Eye (tissue), 1 donor: Measurements from ENCODE around the gene SGMS2.
"Not testable (repeated sequence)": the region's sequence is repeated elsewhere in the genome, so short reads cannot be mapped to it uniquely, and the experiment has no call there.

ENCODE experiments used
- DNase-seq: peaks from one replicate; pipeline ENCODE4 v3.0.0-alpha.2; 2015

SGMS2 gene

DNA sequence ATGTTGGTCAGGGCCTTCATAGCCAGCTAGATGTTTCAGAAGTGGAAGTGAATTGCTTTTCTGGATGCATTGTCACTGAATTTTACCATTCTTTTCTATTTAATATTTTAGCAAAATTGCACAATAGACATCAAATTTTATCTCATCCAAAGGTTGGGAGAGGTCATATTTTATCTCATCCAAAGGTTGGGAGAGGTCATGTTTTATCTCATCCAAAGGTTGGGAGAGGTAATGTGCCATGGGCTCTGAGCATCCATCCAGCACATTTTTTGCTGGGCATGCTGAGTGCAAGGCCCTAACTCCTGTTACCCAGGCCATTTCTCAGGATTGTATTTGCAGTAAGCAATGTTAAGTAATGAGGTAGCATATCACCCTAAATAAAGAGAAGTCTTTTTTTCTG, 91.9 kb downstream of the SGMS2 start:
- DNase-seq: no peak

DNA sequence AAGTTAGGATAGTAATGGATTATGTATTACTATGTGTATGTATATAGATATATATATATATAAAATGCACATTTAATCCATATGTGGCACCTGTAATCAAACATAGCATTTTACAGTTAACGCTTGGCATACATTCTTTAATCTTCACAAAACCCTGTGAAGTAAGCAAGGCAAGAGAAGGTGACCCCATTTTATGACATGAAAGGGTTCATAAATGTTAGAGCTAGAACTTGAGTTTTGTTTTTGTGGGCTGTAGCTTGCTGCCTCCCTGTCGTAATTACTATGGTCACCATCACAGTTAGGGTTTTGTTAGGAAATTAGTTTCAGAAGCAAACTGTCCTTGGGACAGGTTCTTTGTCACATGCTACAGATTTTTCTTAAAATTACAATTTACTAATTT, 92.8 kb downstream of the SGMS2 start:
- DNase-seq: no peak

DNA sequence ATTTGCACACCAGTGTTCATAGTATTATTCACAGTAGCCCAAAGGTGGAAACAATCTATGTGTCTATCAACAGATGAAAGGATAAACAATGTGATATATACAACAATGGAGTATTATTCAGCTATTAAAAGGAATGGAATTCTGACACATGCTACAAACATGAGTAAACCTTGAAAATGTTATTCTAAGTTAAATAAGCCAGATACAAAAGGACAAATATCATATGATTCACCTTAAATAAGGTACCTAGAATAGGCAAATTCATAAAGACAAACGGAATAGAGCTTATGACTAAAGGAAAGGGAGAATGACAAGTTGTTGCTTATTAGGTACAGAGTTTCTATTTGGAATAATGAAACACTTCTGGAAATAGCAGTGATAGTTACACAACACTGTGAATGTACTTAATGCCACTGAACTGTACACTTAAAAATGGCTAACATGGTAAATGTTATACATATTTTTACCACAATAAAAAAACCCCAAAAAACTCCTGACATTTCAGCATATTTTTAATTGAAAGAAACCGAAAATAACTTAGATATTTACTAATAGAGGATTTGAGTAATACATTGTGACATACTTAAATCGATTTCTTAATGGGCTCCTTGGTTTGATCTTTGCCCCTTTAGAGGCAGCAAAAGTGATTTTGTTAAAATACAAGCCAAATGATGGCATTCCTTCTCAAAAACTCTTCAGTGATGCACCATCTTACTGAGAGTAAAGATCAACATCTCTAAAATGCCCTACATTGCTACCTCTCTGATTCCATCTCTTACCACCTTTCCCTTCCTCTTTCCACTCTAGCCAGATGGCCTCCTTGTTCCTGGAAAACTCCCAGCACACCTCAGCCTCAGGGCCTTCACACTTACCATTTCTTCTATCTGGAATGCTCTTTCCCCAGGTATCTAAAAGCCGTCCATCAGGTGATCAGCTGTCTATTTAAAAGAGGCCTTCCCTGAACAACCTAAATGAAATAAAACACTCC, 98.0 kb downstream of the SGMS2 start:
- DNase-seq: no peak

DNA sequence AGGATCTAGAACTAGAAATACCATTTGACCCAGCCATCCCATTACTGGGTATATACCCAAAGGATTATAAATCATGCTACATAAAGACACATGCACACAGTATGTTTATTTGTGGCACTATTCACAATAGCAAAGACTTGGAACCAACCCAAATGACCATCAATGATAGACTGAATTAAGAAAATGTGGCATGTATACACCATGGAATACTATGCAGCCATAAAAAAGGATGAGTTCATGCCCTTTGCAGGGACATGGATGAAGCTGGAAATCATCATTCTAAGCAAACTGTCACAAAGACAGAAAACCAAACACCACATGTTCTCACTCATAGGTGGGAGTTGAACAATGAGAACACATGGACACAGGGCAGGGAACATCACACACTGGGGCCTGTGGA, 101.0 kb downstream of the SGMS2 start:
- DNase-seq: not testable (repeated sequence)

DNA sequence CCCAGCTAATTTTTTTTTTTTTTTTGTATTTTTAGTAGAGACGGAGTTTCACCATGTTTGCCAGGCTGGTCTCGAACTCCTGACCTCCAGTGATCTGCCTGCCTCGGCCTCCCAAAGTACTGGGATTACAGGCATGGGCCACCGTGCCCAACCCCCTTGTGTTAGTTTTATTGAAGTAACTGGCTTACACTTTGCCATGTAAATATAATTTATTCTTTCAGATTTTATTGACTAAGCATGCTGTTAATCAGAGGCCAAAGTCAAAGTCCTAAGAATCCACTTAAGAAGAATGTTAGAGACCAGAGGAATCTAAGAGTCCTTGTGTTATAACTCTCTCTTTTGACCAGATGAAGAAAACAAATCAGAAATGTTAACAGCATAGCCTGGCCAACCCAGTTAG, 102.1 kb downstream of the SGMS2 start:
- DNase-seq: not testable (repeated sequence)

DNA sequence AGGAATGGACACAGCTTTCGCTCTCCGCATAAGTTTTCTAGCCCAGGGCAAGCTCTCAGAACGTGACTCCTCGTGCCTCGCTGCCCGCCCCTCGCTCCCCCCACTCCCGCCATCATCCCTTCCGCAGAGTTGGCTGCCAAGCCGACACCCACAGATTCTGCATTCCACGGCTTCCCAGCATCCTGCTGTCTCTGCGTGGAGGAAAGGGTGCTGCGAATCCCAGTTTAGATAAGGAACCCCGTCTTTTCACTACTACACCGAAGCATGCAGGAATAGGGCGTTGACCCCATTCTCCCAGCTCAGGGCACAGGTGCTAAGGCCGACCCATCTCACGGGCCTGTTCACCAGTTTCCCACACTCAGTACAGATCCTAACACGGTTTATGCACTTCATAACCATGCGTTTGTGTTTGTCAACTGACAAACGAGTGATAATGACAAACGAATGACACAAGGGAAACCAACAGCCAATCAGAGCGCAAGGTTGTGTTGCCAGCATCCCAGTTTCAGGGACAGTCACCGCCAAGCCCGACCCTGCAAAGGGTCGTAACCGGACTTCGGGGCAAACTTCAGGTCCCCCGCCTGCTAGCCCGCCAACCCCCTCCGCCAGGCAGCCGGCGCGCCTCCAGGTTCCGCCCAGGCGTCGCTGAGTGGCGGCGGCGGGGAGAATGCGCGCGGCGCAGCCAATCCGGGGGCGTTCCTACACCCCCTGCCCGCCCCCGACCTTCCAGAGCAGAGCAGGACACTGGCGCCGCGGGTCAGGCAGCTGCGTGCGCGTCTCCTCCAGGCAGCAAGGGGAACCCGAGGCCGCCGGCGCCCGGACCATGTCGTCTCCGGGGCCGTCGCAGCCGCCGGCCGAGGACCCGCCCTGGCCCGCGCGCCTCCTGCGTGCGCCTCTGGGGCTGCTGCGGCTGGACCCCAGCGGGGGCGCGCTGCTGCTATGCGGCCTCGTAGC, 106.4 kb downstream of the SGMS2 start, which contains the start of gene CYP2U1:
CYP2U1 (plus strand) TSS at position 729 of the 954 bp plus-strand sequence; CDS start at position 824, 95 bp downstream.
- peak; percentile 93 for DNase-seq

DNA sequence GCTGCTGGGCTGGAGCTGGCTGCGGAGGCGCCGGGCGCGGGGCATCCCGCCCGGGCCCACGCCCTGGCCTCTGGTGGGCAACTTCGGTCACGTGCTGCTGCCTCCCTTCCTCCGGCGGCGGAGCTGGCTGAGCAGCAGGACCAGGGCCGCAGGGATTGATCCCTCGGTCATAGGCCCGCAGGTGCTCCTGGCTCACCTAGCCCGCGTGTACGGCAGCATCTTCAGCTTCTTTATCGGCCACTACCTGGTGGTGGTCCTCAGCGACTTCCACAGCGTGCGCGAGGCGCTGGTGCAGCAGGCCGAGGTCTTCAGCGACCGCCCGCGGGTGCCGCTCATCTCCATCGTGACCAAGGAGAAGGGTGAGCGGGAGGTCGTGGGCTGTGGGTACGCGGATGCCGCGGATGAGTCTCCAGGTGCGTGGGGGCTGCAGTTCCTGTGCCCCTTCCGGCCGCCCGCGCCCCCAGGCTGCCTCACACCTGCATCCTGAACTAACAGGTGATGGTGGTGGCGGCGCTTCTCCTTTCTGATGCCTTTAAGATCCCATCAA, 107.1 kb downstream of the SGMS2 start:
- DNase-seq: no peak

DNA sequence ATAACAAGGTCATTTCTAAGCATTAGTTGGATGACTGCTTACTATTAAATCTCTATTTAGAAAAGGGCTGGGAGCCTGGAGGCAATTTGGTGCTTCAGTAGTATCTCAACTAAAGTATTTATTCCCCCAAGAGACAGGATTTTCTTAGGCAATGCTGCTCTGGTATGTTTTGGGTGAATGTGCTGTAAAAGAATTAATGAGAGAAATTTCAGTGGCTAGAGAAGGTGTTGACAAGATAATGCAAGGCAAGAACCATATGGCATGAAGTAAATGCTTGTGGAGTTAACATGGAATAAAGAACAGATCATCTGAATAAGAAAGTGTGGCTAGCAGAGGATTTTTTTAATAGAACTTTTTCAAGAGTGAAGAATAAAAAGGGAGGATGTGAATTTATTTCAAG, 110.5 kb downstream of the SGMS2 start:
- DNase-seq: no peak

DNA sequence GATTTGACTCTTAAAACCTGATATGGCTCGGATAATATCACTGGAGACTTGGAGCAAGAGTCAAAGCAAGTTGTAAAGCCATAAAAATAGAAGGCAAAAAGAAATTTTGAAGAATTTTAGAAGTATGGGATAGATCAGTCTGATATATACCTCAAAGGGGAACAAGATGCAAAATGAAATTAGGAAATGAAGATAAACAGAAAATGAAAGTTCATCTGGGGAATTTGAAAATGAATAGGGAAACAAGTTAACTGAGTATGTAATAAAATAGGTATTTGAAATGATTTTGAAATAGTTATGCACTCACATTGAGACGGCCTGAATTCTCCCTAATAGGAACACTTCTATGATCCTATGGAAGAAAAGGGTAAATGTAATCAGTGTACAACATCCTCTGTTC, 112.3 kb downstream of the SGMS2 start:
- DNase-seq: no peak

DNA sequence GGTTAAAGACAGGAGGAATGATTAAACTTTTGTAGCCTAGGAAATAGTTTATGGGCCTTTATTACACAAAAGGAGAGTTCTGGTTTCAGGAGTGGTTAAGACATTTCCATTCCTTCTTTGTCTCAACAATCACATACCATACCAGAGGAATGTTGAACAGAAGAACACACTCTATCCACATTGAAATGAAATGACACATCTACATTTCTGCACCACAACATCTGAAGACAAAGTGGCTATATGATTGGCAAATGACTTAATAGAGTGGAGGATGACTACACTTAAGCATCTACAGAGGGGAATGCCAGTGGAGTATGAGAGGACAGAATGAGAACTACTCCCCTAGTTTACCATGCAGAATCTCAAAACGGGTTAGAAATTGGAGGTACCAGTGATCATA, 114.6 kb downstream of the SGMS2 start:
- no peak for DNase-seq

DNA sequence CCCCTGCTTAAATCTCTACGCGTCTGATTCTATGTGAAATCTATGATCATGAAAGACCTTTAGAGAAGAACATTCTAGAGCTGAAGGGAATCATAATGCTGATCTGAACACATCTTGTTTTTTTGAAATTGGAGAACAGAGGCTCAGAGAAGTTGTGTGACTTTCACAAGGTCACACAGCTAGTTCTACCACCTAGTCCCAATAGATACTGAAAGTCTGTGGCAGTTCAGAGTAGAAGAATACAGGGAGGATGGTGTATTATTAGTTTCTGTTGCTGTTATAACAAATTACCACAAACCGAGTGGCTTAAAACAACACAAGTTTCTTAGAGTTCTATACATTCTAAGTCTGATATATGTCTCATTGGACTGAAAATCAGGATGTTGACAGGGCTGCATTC, 121.1 kb downstream of the SGMS2 start:
- DNase-seq: no peak

DNA sequence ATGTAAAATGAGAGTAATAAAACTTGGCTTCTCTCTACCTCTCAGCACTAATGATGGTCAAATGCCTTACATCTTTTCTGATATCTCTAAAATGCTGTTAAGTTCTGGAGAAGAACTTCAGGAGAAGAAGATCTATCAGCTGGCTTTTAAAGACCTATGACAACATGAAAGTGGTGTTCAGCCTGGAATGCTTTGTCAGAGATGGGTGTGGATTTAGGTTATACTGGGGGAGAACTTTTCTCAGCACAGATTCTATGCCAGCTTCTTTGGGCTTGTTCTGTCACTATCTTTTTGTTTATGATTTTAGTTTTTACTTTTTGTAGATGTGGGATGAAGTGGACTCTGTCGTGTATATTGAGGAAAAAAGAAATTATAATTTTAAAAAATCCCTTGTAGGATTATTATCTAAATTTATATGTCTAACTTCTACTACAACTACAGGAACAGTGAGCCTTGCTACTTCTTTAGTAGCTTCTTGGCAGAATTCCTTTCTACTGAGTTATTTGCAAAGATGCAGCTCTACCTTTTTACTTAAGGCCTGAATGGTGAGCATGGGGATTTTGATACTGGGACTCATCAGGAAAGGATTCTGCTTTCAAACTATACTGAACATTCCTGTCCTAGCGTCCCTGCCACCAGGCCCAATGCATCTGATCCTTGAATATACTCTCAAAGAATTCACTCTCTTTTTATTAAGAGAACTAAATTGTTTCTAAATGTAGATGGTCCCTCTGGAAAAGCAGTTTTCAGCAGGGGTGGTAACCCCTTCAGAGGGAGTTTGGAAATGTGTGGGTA, 126.2 kb downstream of the SGMS2 start:
- no peak for DNase-seq

DNA sequence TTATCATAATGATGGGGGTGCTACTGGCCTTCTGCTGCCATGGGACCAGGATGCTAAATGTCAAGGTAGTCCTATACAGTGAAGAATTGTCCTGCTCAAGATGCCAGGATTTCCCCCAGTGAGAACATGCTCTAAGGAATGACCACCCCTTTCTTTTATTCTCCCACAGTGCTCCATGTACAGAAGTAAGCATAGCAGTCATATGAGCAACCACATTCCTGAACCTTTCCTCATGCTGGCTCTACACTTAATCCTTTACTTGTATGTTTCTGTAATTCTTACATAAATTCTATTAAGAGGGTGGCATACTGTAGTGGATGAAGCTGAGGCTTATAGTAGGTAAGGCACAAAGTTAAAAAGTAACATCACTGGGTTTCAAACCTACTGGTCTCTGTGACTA, 126.8 kb downstream of the SGMS2 start:
- DNase-seq: no peak

DNA sequence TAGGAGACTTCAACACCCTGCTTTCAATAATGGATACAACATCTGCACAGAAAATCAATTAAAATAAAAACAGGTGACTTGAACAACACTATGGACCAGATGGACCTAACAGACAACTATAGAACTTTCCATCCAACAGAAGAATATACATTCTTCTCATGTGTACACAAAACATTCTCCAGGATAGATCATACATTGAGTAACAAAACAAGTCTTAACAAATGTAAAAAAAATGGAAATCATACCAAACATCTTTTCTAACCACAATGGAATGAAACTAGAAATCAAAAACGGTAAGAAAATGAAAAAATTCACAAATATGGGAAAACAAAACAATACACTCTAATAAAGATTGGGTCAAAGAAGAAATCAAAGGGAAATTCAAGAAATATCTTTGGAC, 131.3 kb downstream of the SGMS2 start:
- DNase-seq: no peak
